Kidney capillary endothelial cell (primary cell): ENCODE measurements around the gene C19orf47.

ENCODE experiments used
- DNase-seq: peaks from one replicate; pipeline ENCODE4 v3.0.0-alpha.2; 2018; ENCODE audit warnings: low spot score

Gene C19orf47

GRCh38 chr19:40282209-40282580 lies 66.0 kb downstream of the C19orf47 start:
- no peak for DNase-seq

DNA sequence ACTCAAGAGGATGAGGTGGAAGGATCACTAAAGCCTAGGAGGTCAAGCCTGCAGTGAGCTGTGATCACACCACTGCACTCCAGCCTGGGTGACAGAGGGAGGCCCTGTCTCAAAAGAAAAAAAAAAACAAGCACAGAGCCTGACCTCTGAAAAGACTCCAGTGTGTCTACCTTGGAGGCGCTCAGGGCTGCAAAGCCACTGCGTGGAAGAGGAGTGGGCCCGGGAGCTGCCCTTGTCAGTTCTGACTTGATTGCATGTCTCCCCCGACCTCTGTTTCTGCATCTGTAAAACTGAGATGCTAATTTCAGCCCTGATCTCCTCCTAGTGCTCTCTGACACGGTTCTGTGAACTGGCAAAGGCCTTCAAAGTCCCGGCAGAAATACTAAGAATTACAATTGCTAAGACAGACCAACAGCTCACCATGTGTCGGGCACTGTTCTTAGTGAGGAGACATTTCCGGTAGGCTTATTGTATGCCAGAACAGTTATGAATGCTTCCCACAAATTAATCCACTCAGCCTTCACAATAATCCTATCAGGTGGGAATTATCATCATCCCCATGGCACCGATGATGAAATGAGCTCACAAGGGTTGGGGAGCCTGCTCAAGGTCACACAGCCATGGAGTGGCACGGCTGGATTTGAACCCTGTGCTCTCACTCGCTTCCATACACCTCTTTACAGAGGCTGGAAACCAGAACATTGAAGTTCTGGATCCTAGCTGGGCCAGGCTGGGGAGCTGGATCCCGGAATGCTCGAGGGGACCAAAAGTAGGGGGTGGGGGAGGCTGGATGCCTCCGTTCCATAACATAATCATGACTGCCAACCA lies 66.6 kb downstream of the C19orf47 start:
- no peak for DNase-seq

DNA sequence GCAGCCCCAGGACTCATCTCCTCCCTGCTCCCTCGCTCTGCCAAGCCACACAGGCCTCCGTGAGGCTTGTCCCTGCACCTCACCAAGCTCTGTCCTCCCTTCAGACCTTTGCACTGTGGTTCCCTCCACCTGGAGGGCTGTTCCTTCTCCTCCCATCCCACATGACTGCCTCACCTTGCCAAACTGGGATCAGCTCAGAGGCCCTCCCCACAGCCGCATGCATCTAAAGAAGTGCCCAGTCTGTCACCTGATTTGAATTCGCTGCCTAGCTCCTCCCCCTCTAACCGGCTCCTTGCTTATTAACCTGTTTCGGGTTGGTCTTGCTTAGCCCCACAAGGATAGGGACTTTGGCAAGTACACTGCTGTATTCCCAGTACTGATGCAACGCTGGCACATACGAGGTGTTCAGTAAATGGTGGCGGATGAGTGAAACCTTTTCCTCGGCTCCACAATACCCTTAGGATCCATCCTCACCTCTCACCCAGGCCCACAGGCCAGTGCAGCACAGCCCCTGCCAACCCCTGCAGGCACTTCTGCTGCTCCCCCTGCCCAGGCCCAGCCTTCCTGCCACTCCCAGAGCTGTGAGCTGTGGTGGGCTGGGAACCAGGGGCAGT lies 67.5 kb downstream of the C19orf47 start:
- no peak for DNase-seq

GRCh38 chr19:40279761-40280607 lies 68.2 kb downstream of the C19orf47 start:
- no peak for DNase-seq

- no peak for DNase-seq
These were observed 69.1 kb downstream of the C19orf47 start for GRCh38 chr19:40279120-40279551.

DNA sequence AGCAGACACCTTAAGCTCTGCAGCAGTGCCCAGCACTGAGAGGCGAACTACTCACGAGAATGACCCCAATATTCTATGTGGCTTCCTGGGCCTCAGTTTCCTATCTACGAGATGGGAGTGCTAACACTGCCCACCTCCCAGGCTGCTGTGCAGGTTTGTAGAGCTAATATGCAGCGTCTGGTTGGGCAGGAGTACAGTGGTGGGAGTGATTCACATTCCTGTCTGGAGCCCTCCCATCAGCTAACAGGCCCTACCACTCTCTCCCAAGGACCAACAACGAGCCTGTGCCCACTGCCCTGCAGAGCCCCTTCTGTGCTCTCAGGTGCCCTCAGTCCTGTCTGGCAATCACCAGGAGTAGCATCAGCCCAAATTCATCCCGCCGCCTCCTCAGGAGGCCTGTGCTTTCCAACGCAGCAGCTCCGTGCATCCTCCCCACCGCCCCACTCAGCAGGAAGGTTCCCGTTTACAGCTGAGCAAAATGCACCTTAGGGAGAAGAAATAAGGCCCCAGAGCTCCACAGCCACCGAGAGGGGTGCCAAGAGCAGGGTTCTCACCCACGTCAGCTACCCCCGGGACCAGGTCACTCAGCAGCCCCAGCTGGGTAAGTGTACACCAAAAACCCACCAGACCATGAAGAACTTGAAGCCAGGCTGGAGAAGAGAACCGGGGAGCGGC lies 69.7 kb downstream of the C19orf47 start:
- DNase-seq = no peak

GRCh38 chr19:40277356-40278059 lies 70.7 kb downstream of the C19orf47 start:
- DNase-seq = no peak

DNA sequence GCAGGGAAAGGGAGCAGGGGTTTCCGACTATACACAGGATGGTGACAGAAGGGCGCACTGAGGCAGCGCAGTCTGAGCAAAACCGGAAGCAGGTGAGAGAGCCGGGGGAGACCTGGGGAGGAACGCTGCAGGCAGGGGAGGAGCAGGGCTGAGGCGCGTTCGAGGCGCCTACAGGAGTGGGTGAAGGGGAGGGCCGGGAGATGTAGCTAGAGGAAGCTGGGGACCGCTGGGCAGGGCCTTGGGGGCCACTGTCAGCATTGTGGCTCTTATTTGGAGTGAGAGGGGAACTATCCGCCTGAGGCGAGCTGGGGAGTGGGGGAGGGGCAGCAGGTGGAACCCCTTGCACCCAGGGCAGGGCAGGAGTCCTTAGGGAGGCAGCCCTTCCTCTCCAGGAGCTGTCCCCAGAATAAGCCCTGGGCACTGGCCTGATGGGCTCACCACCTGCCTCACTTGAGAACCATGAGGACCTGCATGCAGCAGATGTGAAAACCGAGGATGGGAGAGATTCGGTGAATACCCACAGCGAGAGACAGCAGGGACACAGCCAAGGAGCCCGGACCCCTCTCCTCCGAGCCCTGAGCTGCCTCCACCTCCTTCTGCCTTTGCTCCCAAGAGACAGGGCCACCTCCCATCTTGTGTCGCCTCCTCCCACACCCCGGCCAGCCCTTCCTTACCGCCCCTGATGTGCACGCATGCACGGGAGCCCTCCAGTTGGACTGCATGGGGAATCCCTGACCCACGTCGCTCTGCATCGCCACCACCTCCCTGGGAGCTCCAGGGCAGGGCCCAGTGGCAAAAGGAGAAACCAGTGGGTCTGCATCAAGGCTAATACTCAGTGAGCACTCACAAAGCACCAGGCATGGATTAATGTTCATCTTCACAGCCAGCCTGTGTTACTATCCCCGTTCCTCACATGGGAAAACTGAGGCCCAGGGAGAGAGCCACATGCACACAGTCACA lies 73.3 kb downstream of the C19orf47 start:
- DNase-seq = no peak

DNA sequence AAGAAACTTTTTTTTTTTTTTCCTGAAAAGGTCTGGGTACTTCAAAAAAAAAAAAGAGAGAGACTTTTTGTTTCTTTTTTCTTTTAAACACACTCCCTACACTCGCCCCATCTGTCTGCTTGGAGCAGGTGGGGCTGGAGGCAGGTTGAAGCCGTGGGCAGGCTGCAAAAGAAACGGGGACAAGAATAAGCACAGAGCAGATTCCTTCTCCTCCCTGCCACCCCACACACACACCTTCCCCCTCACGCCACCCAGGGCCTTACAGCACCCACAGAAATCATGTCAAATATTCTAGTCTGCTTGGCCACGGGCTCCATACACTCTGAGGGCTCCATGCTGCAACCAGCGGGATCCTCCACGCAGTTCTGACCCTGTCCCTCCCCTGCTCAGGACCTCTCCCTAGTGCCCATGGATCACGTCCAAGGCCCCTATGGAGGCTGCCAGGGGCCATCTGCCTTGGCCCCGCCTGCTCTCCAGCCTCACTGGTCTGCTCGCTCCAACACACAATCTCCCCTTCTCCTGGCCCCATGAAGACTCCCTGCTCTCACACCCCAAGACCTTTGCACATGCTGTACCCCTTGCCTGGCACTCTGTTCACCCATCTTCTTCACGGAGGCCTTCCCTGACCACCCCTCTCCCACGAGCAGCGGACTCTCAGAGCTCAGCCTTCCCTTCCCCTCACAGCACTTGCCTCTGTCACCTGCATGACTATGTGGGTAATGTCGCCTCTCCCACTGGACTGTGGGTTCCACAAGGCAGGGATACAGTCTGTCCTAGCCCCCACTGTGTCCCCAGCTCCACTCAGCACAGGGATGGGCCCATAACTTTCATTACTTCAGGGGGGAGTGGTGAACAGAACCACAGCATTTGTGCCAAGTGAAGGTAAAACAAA lies 74.5 kb downstream of the C19orf47 start:
- no peak for DNase-seq

- DNase-seq = no peak
These were observed 75.9 kb downstream of the C19orf47 start for GRCh38 chr19:40272261-40272660.

DNA sequence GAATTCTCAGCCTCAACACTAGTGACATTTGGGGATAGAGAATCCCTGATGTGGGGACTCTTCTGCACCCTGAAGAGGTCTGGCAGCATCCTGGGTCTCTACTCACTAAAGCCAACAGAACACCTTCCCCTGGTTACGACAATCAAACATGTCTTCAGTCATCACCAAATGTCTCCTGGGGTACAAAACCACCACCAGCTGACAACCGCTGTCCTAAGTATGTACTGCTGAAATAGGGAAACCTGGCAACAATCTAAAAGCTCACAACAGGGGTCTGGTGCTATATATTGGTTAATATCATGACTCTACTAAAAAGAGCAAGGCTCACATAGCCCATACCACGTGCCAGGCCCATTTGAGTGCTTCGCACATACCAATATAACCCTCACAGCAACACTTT lies 76.5 kb downstream of the C19orf47 start:
- no peak for DNase-seq

GRCh38 chr19:40270362-40271089 lies 77.7 kb downstream of the C19orf47 start:
- no peak for DNase-seq
